ENCODE measurements around the gene DDX25.

DDX25 gene

GRCh38 chr11:125938418-125938817, 34.1 kb downstream of the DDX25 start:
- Histone ChIP-seq H3K4me1 (ENCODE audit: insufficient read depth, low read length) (peaks cover 13% of the 10 kb centered on the region), H3K9ac (ENCODE audit: low read depth, low read length) (no peak overlapping the region), H3K9me3 (ENCODE audit: insufficient read depth, low read depth, low read length) (no peaks in the 10 kb centered on the region), H3K27me3 (ENCODE audit: insufficient read depth, low read length) (no peaks in the 10 kb centered on the region), H3K27ac (ENCODE audit: low read depth, low read length) (no peak overlapping the region), H3K4me3 (ENCODE audit: low read length) (no peak overlapping the region), H3K36me3 (ENCODE audit: insufficient read depth, low read length) (no peaks in the 10 kb centered on the region)
- WGBS = 94% methylated on average over 5 of the region's 5 CpGs

GRCh38 chr11:125939081-125939521, 34.8 kb downstream of the DDX25 start:
- 61% methylated on average over 4 of the region's 4 CpGs for WGBS
- no peaks in the 10 kb centered on the region for H3K36me3 ChIP-seq (ENCODE audit: insufficient read depth, low read length)
- H3K4me1 ChIP-seq (ENCODE audit: insufficient read depth, low read length) = peaks cover 8% of the 10 kb centered on the region; the same call in 1 of the 2 replicates
- H3K4me3 ChIP-seq (ENCODE audit: low read length) = no peak overlapping the region
- no peaks in the 10 kb centered on the region for H3K27me3 ChIP-seq (ENCODE audit: insufficient read depth, low read length)
- no peaks in the 10 kb centered on the region for H3K9me3 ChIP-seq (ENCODE audit: insufficient read depth, low read depth, low read length)
- H3K9ac ChIP-seq (ENCODE audit: low read depth, low read length) = no peak overlapping the region
- H3K27ac ChIP-seq (ENCODE audit: low read depth, low read length) = no peak overlapping the region

- H3K9me3 ChIP-seq (ENCODE audit: insufficient read depth, low read depth, low read length) = no peaks in the 10 kb centered on the region
- peaks cover 7% of the 10 kb centered on the region; the same call in 1 of the 2 replicates for H3K4me1 ChIP-seq (ENCODE audit: insufficient read depth, low read length)
- H3K27ac ChIP-seq (ENCODE audit: low read depth, low read length) = no peak overlapping the region
- no peak overlapping the region for H3K4me3 ChIP-seq (ENCODE audit: low read length)
- H3K27me3 ChIP-seq (ENCODE audit: insufficient read depth, low read length) = no peaks in the 10 kb centered on the region
- no peak overlapping the region for H3K9ac ChIP-seq (ENCODE audit: low read depth, low read length)
- no peaks in the 10 kb centered on the region for H3K36me3 ChIP-seq (ENCODE audit: insufficient read depth, low read length)
- 96% methylated on average over 4 of the region's 4 CpGs for WGBS
Observed at GRCh38 chr11:125940145-125940544, 35.8 kb downstream of the DDX25 start.

GRCh38 chr11:125941267-125941618, 36.9 kb downstream of the DDX25 start:
- 89% methylated on average over 4 of the region's 4 CpGs for WGBS
- H3K4me3 ChIP-seq (ENCODE audit: low read length) = no peak overlapping the region
- H3K36me3 ChIP-seq (ENCODE audit: insufficient read depth, low read length) = no peaks in the 10 kb centered on the region
- H3K9me3 ChIP-seq (ENCODE audit: insufficient read depth, low read depth, low read length) = no peaks in the 10 kb centered on the region
- H3K4me1 ChIP-seq (ENCODE audit: insufficient read depth, low read length) = peaks cover 7% of the 10 kb centered on the region; the same call in 1 of the 2 replicates
- no peak overlapping the region for H3K9ac ChIP-seq (ENCODE audit: low read depth, low read length)
- no peaks in the 10 kb centered on the region for H3K27me3 ChIP-seq (ENCODE audit: insufficient read depth, low read length)
- no peak overlapping the region for H3K27ac ChIP-seq (ENCODE audit: low read depth, low read length)

GRCh38 chr11:125941619-125942611, 37.6 kb downstream of the DDX25 start:
- no peaks in the 10 kb centered on the region for H3K9me3 ChIP-seq (ENCODE audit: insufficient read depth, low read depth, low read length)
- H3K27ac ChIP-seq (ENCODE audit: low read depth, low read length) = no peak overlapping the region
- WGBS = 38% methylated on average over 20 of the region's 20 CpGs
- no peak overlapping the region for H3K4me3 ChIP-seq (ENCODE audit: low read length)
- H3K9ac ChIP-seq (ENCODE audit: low read depth, low read length) = no peak overlapping the region
- no peaks in the 10 kb centered on the region for H3K27me3 ChIP-seq (ENCODE audit: insufficient read depth, low read length)
- no peaks in the 10 kb centered on the region for H3K36me3 ChIP-seq (ENCODE audit: insufficient read depth, low read length)
- H3K4me1 ChIP-seq (ENCODE audit: insufficient read depth, low read length) = peaks cover 7% of the 10 kb centered on the region; the same call in 1 of the 2 replicates

GRCh38 chr11:125942771-125943428, 38.6 kb downstream of the DDX25 start:
- no peaks in the 10 kb centered on the region for H3K36me3 ChIP-seq (ENCODE audit: insufficient read depth, low read length)
- no peaks in the 10 kb centered on the region for H3K9me3 ChIP-seq (ENCODE audit: insufficient read depth, low read depth, low read length)
- no peak overlapping the region for H3K4me3 ChIP-seq (ENCODE audit: low read length)
- WGBS = 92% methylated on average over 12 of the region's 12 CpGs
- no peaks in the 10 kb centered on the region for H3K27me3 ChIP-seq (ENCODE audit: insufficient read depth, low read length)
- H3K9ac ChIP-seq (ENCODE audit: low read depth, low read length) = no peak overlapping the region
- no peak overlapping the region for H3K27ac ChIP-seq (ENCODE audit: low read depth, low read length)
- peaks cover 7% of the 10 kb centered on the region; the same call in 1 of the 2 replicates for H3K4me1 ChIP-seq (ENCODE audit: insufficient read depth, low read length)

- Histone ChIP-seq H3K27me3 (ENCODE audit: insufficient read depth, low read length) (no peaks in the 10 kb centered on the region), H3K36me3 (ENCODE audit: insufficient read depth, low read length) (no peaks in the 10 kb centered on the region), H3K9me3 (ENCODE audit: insufficient read depth, low read depth, low read length) (no peaks in the 10 kb centered on the region), H3K27ac (ENCODE audit: low read depth, low read length) (no peak overlapping the region), H3K4me3 (ENCODE audit: low read length) (no peak overlapping the region), H3K4me1 (ENCODE audit: insufficient read depth, low read length) (peaks cover 7% of the 10 kb centered on the region; the same call in 1 of the 2 replicates), H3K9ac (ENCODE audit: low read depth, low read length) (no peak overlapping the region)
- 86% methylated on average over 9 of the region's 9 CpGs for WGBS
Observed at GRCh38 chr11:125943661-125944349, 39.5 kb downstream of the DDX25 start.

- no peaks in the 10 kb centered on the region for H3K9me3 ChIP-seq (ENCODE audit: insufficient read depth, low read depth, low read length)
- H3K9ac ChIP-seq (ENCODE audit: low read depth, low read length) = no peak overlapping the region
- no peaks in the 10 kb centered on the region for H3K27me3 ChIP-seq (ENCODE audit: insufficient read depth, low read length)
- H3K27ac ChIP-seq (ENCODE audit: low read depth, low read length) = no peak overlapping the region
- H3K36me3 ChIP-seq (ENCODE audit: insufficient read depth, low read length) = no peaks in the 10 kb centered on the region
- H3K4me3 ChIP-seq (ENCODE audit: low read length) = no peak overlapping the region
- WGBS = 78% methylated on average over 13 of the region's 13 CpGs
- H3K4me1 ChIP-seq (ENCODE audit: insufficient read depth, low read length) = peaks cover 7% of the 10 kb centered on the region; the same call in 1 of the 2 replicates
Observed at GRCh38 chr11:125944350-125945010, 40.2 kb downstream of the DDX25 start.

GRCh38 chr11:125945011-125945796, 40.9 kb downstream of the DDX25 start:
- H3K27me3 ChIP-seq (ENCODE audit: insufficient read depth, low read length) = no peaks in the 10 kb centered on the region
- H3K4me3 ChIP-seq (ENCODE audit: low read length) = no peak overlapping the region
- peaks cover 7% of the 10 kb centered on the region; the same call in 1 of the 2 replicates for H3K4me1 ChIP-seq (ENCODE audit: insufficient read depth, low read length)
- 84% methylated on average over 15 of the region's 15 CpGs for WGBS
- no peak overlapping the region for H3K9ac ChIP-seq (ENCODE audit: low read depth, low read length)
- no peaks in the 10 kb centered on the region for H3K9me3 ChIP-seq (ENCODE audit: insufficient read depth, low read depth, low read length)
- H3K36me3 ChIP-seq (ENCODE audit: insufficient read depth, low read length) = no peaks in the 10 kb centered on the region
- H3K27ac ChIP-seq (ENCODE audit: low read depth, low read length) = no peak overlapping the region
